Erythroblast (primary cell): ENCODE measurements around the gene IFT52.

ENCODE experiments used
- GATA1 ChIP-seq: IDR thresholded peaks from 2 replicates; pipeline ENCODE4 v1.6.1; 2011; ENCODE audit warnings: low read depth, mild to moderate bottlenecking, control low read depth, low read length, moderate library complexity
- POLR2A ChIP-seq: IDR thresholded peaks from 2 replicates; pipeline ENCODE4 v1.6.1; 2011; ENCODE audit warnings: mild to moderate bottlenecking, low read length

- peak; percentile 51 for TF ChIP-seq POLR2A
- TF ChIP-seq GATA1: no peak
Observed at GRCh38 chr20:43583982-43584432, 6.7 kb upstream of the IFT52 start.
